SHP77 treated with DMSO at 0.1 percent for 48 hours (cell line): ENCODE measurements around the gene NOL4L.

ENCODE experiments used
- DNase-seq: peaks from one replicate; lab custom pipeline; 2025; lab: John Stamatoyannopoulos, UW

The NOL4L gene

GRCh38 chr20:32456869-32457478 is 128.2 kb downstream of the NOL4L start:
- DNase-seq = no peak

- no peak for DNase-seq
These were observed 129.0 kb downstream of the NOL4L start for GRCh38 chr20:32455901-32456701.

- DNase-seq = no peak
These were observed 129.8 kb downstream of the NOL4L start for GRCh38 chr20:32455171-32455900.

- no peak for DNase-seq
These were observed 130.7 kb downstream of the NOL4L start for GRCh38 chr20:32454164-32455145.

- no peak for DNase-seq
These were observed 131.5 kb downstream of the NOL4L start for GRCh38 chr20:32453467-32454163.

GRCh38 chr20:32452776-32453466 is 132.2 kb downstream of the NOL4L start:
- no peak for DNase-seq

- DNase-seq = no peak
These were observed 133.3 kb downstream of the NOL4L start for GRCh38 chr20:32451682-32452461.

- DNase-seq = no peak
These were observed 133.8 kb downstream of the NOL4L start for GRCh38 chr20:32451340-32451681.

GRCh38 chr20:32450484-32451061 is 134.6 kb downstream of the NOL4L start:
- no peak for DNase-seq

GRCh38 chr20:32449890-32450401 is 135.2 kb downstream of the NOL4L start:
- DNase-seq = no peak

GRCh38 chr20:32449057-32449889 is 135.9 kb downstream of the NOL4L start:
- no peak for DNase-seq

- DNase-seq = no peak
These were observed 136.7 kb downstream of the NOL4L start for GRCh38 chr20:32448306-32449056.

GRCh38 chr20:32447136-32448027 is 137.8 kb downstream of the NOL4L start:
- no peak for DNase-seq

GRCh38 chr20:32446301-32447100 is 138.6 kb downstream of the NOL4L start:
- DNase-seq = no peak

- no peak for DNase-seq
These were observed 139.4 kb downstream of the NOL4L start for GRCh38 chr20:32445539-32446273.
